Dermis blood vessel endothelial cell (primary cell): ENCODE results near the gene SMG9. TPM values are rescaled to one million over a fixed set of nuclear protein-coding genes. Genes with fewer than 3 reads are reported as not detected.

Experiments used
- DNase-seq: peaks from one replicate; pipeline ENCODE4 v3.0.0; 2010
- total RNA-seq: library from RNA; depleted of rRNA; stranded (reverse); fragments of >200 nt; gene quantifications from 2 replicates; pipeline ENCODE4 v1.2.3, GENCODE V29; 2014

The SMG9 gene
- total RNA-seq, 1 donor from 2014 or later: 8.8 TPM

- DNase-seq: no peak
These were observed 33.2 kb downstream of the SMG9 start for GRCh38 chr19:43721469-43722048.

GRCh38 chr19:43720936-43721335, 33.8 kb downstream of the SMG9 start:
- no peak for DNase-seq

GRCh38 chr19:43719918-43720317, 34.8 kb downstream of the SMG9 start:
- no peak for DNase-seq

GRCh38 chr19:43719378-43719868, 35.3 kb downstream of the SMG9 start:
- DNase-seq: no peak

- no peak for DNase-seq
These were observed 36.0 kb downstream of the SMG9 start for GRCh38 chr19:43718627-43719377.

GRCh38 chr19:43715776-43716175, 39.0 kb downstream of the SMG9 start, which contains the start of gene IRGC:
TSS of gene IRGC (plus strand) at chr19:43716076. CDS start at chr19:43718559, 2,483 bp downstream.
- no peak for DNase-seq

GRCh38 chr19:43713208-43713607, 41.6 kb downstream of the SMG9 start:
- no peak for DNase-seq

GRCh38 chr19:43711751-43712355, 42.9 kb downstream of the SMG9 start:
- DNase-seq: no peak

- DNase-seq: no peak
These were observed 46.0 kb downstream of the SMG9 start for GRCh38 chr19:43708716-43709115.

GRCh38 chr19:43707158-43707712, 47.5 kb downstream of the SMG9 start:
- no peak for DNase-seq

GRCh38 chr19:43705729-43706128, 49.0 kb downstream of the SMG9 start:
- no peak for DNase-seq

GRCh38 chr19:43704002-43704705, 50.6 kb downstream of the SMG9 start:
- peak; percentile 71 for DNase-seq

- peak; percentile 70 for DNase-seq
These were observed 54.3 kb downstream of the SMG9 start for GRCh38 chr19:43700395-43701000.

GRCh38 chr19:43699506-43700394, 55.0 kb downstream of the SMG9 start:
- peak; percentile 67 for DNase-seq

- no peak for DNase-seq
These were observed 57.5 kb downstream of the SMG9 start for GRCh38 chr19:43697295-43697694.

GRCh38 chr19:43695985-43696704, 58.6 kb downstream of the SMG9 start:
- DNase-seq: no peak

GRCh38 chr19:43694553-43694952, 60.2 kb downstream of the SMG9 start:
- no peak for DNase-seq

- no peak for DNase-seq
These were observed 61.9 kb downstream of the SMG9 start for GRCh38 chr19:43692877-43693276.

GRCh38 chr19:43692385-43692784, 62.4 kb downstream of the SMG9 start:
- no peak for DNase-seq

- no peak for DNase-seq
These were observed 63.0 kb downstream of the SMG9 start for GRCh38 chr19:43691755-43692154.

GRCh38 chr19:43690890-43691289, 63.9 kb downstream of the SMG9 start:
- DNase-seq: no peak
